OCI-LY7 (cell line): ENCODE measurements around the gene RFWD3. TPM values are rescaled to one million over a fixed set of nuclear protein-coding genes. Genes with fewer than 3 reads are reported as not detected.
"Not testable (repeated sequence)": the region's sequence is repeated elsewhere in the genome, so short reads cannot be mapped to it uniquely, and the experiment has no call there.

Experiments
- BruUV-seq: library from RNA; stranded (reverse); fragments of 400-500 nt; replicated peaks from 2 replicates; lab custom pipeline; 2021; lab: Mats Ljungman, UMichigan
- CTCF ChIA-PET: fragments of 300-600 bp; sonication (Branson Sonifier 250); formaldehyde crosslinking; loops from one replicate; lab custom pipeline; 2022; ENCODE audit warnings: antibody characterized with exemption; ENCODE audit not compliant: unreplicated experiment; lab: Charles Lee
- POLR2A ChIA-PET: fragments of 300-600 bp; sonication (Branson Sonifier 250); formaldehyde crosslinking; loops from one replicate; lab custom pipeline; 2022; ENCODE audit warnings: antibody characterized with exemption; lab: Charles Lee
- DNase-seq: peaks from one replicate; pipeline ENCODE4 v3.0.0-alpha.2; 2015; ENCODE audit warnings: low spot score
- H2AFZ ChIP-seq: fragments of 200-600 bp; sonication (generic), shearing (Covaris generic); 2 replicates; pipeline ENCODE4 v1.6.1; 2014; ENCODE audit warnings: mild to moderate bottlenecking, antibody characterized with exemption, low read length, moderate library complexity
- H3K27ac ChIP-seq: fragments of 200-600 bp; sonication (generic); 2 replicates; pipeline ENCODE4 v1.5.1; 2014; ENCODE audit warnings: mixed run types, low read depth, mild to moderate bottlenecking, moderate library complexity, low read length, inconsistent platforms; ENCODE audit not compliant: poor library complexity, severe bottlenecking
- H3K36me3 ChIP-seq: fragments of 200-600 bp; sonication (generic); 2 replicates; pipeline ENCODE4 v1.6.1; 2014; ENCODE audit warnings: mild to moderate bottlenecking, antibody characterized with exemption, low read length, moderate library complexity, mixed read lengths; ENCODE audit not compliant: insufficient read depth
- H3K4me1 ChIP-seq: fragments of 200-600 bp; sonication (generic); 2 replicates; pipeline ENCODE4 v1.5.1; 2014; ENCODE audit warnings: mild to moderate bottlenecking, low read length; ENCODE audit not compliant: insufficient read depth, poor library complexity, severe bottlenecking
- H3K4me2 ChIP-seq: fragments of 200-600 bp; sonication (generic); 2 replicates; pipeline ENCODE4 v1.6.1; 2014; ENCODE audit warnings: mild to moderate bottlenecking, low read length
- H3K4me3 ChIP-seq: fragments of 200-600 bp; sonication (generic); 2 replicates; pipeline ENCODE4 v1.5.1; 2014; ENCODE audit warnings: mild to moderate bottlenecking, low read depth, low read length; ENCODE audit not compliant: poor library complexity, severe bottlenecking
- H3K79me2 ChIP-seq: fragments of 200-600 bp; sonication (generic); 2 replicates; pipeline ENCODE4 v1.6.1; 2016; ENCODE audit warnings: low read depth, mild to moderate bottlenecking, low read length, moderate library complexity, mixed read lengths; ENCODE audit not compliant: insufficient read depth
- H3K9me2 ChIP-seq: fragments of 200-600 bp; sonication (generic); 2 replicates; pipeline ENCODE4 v1.6.1; 2016; ENCODE audit warnings: mild to moderate bottlenecking, low read length, mixed read lengths; ENCODE audit not compliant: insufficient read depth
- H3K9me3 ChIP-seq: fragments of 200-600 bp; sonication (generic); 2 replicates; pipeline ENCODE4 v1.6.1; 2014; ENCODE audit warnings: mild to moderate bottlenecking, mixed run types, low read length, mixed read lengths
- H4K20me1 ChIP-seq: fragments of 200-600 bp; sonication (generic); 2 replicates; pipeline ENCODE4 v1.6.1; 2014; ENCODE audit warnings: mild to moderate bottlenecking, antibody characterized with exemption, low read length, moderate library complexity, mixed read lengths; ENCODE audit not compliant: insufficient read depth
- EZH2phosphoT487 ChIP-seq: fragments of 200-600 bp; sonication (generic); IDR thresholded peaks from 2 replicates; pipeline ENCODE4 v1.6.1; 2018; ENCODE audit warnings: low read depth, borderline replicate concordance, mild to moderate bottlenecking, mixed run types, antibody characterized with exemption, low read length, moderate library complexity, mixed read lengths
- intact Hi-C: fragments of 100-400 bp; cut with micrococcal nuclease; formaldehyde crosslinking; loops from one replicate; pipeline ENCODE4 v1.10.0; 2022; ENCODE audit not compliant: unreplicated experiment
- total RNA-seq, 2 experiments: library from RNA; depleted of rRNA in 1 of 2; stranded (reverse); fragments of >200 nt in 1 of 2; shearing (Covaris generic) in 1 of 2; gene quantifications; 2 replicates each; pipeline ENCODE4 v1.2.3, GENCODE V29; 2014 to 2022
- TF ChIP-seq, protein P1 (sequence below): fragments of 200-600 bp; sonication (generic); conservative IDR thresholded peaks from 2 replicates; pipeline ENCODE4 v1.5.1; 2014; ENCODE audit warnings: mild to moderate bottlenecking, antibody characterized with exemption, low read length, moderate library complexity, mixed read lengths

The RFWD3 gene
- total RNA-seq, 2 experiments from 2014 or later, result 79.7 to 134 TPM

DNA sequence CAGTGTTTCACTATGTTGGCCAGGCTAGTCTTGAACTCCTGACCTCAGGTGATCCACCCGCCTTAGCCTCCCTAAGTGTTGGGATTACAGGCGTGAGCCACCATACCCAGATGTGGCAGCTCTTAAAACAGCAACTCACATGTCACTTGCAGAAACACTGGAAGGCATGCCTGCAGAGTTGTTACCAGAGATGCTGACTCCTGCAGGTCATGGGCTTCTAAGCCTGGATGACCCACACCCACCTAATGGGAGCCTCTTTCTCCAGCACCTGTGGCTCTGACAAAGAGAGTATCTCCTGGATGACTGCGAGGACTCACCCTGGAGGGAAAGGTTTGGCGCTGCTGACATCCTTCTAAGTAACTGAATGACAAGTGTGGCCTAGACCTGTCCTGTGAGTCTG is 11.2 kb upstream of the RFWD3 start:
- ChIA-PET POLR2A (interaction anchor here (1.3 kb wide), 1 partner anchor 11 kb away, joined by 3 read pairs; the partner anchor contains the start of gene RFWD3), CTCF (no interaction called here)
- BruUV-seq, result no TSS peak
- H3K27ac ChIP-seq, result no peak overlapping the region
- TF ChIP-seq, protein P1, sequence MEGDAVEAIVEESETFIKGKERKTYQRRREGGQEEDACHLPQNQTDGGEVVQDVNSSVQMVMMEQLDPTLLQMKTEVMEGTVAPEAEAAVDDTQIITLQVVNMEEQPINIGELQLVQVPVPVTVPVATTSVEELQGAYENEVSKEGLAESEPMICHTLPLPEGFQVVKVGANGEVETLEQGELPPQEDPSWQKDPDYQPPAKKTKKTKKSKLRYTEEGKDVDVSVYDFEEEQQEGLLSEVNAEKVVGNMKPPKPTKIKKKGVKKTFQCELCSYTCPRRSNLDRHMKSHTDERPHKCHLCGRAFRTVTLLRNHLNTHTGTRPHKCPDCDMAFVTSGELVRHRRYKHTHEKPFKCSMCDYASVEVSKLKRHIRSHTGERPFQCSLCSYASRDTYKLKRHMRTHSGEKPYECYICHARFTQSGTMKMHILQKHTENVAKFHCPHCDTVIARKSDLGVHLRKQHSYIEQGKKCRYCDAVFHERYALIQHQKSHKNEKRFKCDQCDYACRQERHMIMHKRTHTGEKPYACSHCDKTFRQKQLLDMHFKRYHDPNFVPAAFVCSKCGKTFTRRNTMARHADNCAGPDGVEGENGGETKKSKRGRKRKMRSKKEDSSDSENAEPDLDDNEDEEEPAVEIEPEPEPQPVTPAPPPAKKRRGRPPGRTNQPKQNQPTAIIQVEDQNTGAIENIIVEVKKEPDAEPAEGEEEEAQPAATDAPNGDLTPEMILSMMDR, result no peak
- no peak for TF ChIP-seq EZH2phosphoT487
- H3K79me2 ChIP-seq, result no peaks in the 10 kb centered on the region
- no peaks in the 10 kb centered on the region for H3K9me3 ChIP-seq
- no peaks in the 10 kb centered on the region for H3K4me1 ChIP-seq
- H3K36me3 ChIP-seq, result no peaks in the 10 kb centered on the region
- H3K9me2 ChIP-seq, result no peaks in the 10 kb centered on the region
- H2AFZ ChIP-seq, result no peak overlapping the region
- no peaks in the 10 kb centered on the region for H4K20me1 ChIP-seq
- no peak for DNase-seq
- H3K4me2 ChIP-seq, result no peak overlapping the region
- intact Hi-C loops, result no loop called here
- H3K4me3 ChIP-seq, result no peak overlapping the region

DNA sequence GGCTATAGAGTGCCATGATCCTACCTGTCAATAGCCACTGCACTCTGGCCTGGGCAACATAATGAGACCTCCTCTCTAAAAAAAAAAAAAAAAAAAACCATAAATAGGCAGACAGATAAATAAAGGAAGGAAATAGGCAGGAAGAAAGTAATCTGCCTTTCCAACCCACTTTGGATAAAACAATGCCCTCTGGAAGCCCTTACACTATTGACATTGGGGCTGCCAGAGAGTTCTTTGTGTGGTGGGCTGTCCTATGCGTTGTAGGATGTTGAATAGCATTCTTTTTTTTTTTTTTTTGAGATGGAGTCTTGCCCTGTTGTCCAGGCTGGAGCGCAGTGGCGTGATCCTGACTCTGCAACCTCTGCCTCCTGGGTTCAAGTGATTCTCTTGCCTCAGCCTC is 7.2 kb upstream of the RFWD3 start:
- Histone ChIP-seq H3K4me2 (no peak overlapping the region), H4K20me1 (no peaks in the 10 kb centered on the region), H2AFZ (no peak overlapping the region), H3K27ac (no peak overlapping the region), H3K4me3 (no peak overlapping the region), H3K36me3 (no peaks in the 10 kb centered on the region), H3K4me1 (no peaks in the 10 kb centered on the region), H3K79me2 (no peaks in the 10 kb centered on the region), H3K9me2 (no peaks in the 10 kb centered on the region), H3K9me3 (no peaks in the 10 kb centered on the region)
- no peak for DNase-seq
- intact Hi-C loops, result no loop called here
- CTCF ChIA-PET, result no interaction called here
- BruUV-seq, result no TSS peak
- TF ChIP-seq EZH2phosphoT487, result no peak
- TF ChIP-seq, protein P1, result no peak
- POLR2A ChIA-PET, result interaction anchor here (0.7 kb wide), 1 partner anchor 396 kb away, joined by 3 read pairs; no protein-coding TSS in a partner anchor

DNA sequence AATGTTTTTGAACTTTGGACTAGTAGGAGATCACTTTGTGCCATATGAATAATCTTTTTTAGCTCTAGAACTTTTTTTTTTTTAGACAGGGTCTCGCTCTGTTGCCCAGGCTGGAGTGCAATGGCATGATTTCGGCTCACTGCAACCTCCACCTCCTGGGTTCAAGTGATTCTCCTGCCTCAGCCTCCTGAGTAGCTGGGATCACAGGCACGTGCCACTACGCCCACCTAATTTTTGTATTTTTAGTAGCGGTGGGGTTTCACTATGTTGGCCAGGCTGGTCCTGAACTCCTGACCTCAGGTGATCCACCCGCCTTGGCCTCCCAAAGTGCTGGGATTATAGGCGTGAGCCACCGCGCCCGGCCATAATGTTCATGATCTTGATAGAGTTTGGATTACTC is 2.2 kb upstream of the RFWD3 start:
- H3K9me3 ChIP-seq, BruUV-seq, H3K4me3 ChIP-seq, intact Hi-C loops, DNase-seq, H3K9me2 ChIP-seq, H3K4me2 ChIP-seq, H4K20me1 ChIP-seq, H3K27ac ChIP-seq, H2AFZ ChIP-seq: not testable (repeated sequence)
- H3K79me2 ChIP-seq, result peaks cover 28% of the 10 kb centered on the region
- H3K4me1 ChIP-seq, result peaks cover 29% of the 10 kb centered on the region
- peaks cover 24% of the 10 kb centered on the region for H3K36me3 ChIP-seq
- CTCF ChIA-PET, result interaction anchor here (2.2 kb wide), 1 partner anchor 30 kb away, joined by 8 read pairs; no protein-coding TSS in a partner anchor
- POLR2A ChIA-PET, result interaction anchor here (0.6 kb wide), 3 partner anchors 148 to 891 kb away, joined by 3 to 4 read pairs (median 4); no protein-coding TSS in a partner anchor
